GM21515 (cell line): ENCODE data around the gene PIM2.
"Not testable (repeated sequence)": the region's sequence is repeated elsewhere in the genome, so short reads cannot be mapped to it uniquely, and the experiment has no call there.

Source experiments
- ATAC-seq: cut with Tn5 transposase; IDR thresholded peaks from one replicate; pipeline ENCODE4 v1.9.1; 2021; ENCODE audit not compliant: unreplicated experiment

The PIM2 gene

GRCh38 chrX:48876944-48877343 lies 41.9 kb downstream of the PIM2 start:
- not testable (repeated sequence) for ATAC-seq

- not testable (repeated sequence) for ATAC-seq
Observed at GRCh38 chrX:48872017-48872416, 46.8 kb downstream of the PIM2 start.

- no peak for ATAC-seq
Observed at GRCh38 chrX:48864210-48864609, 54.6 kb downstream of the PIM2 start.
